ENCODE results near the gene SMAD3. TPM values are rescaled to one million over a fixed set of nuclear protein-coding genes. Genes with fewer than 3 reads are reported as not detected.

Gene SMAD3
- total and polyA plus RNA-seq, 4 donors, result 4.0 to 12.2 (median 5.5) TPM

DNA sequence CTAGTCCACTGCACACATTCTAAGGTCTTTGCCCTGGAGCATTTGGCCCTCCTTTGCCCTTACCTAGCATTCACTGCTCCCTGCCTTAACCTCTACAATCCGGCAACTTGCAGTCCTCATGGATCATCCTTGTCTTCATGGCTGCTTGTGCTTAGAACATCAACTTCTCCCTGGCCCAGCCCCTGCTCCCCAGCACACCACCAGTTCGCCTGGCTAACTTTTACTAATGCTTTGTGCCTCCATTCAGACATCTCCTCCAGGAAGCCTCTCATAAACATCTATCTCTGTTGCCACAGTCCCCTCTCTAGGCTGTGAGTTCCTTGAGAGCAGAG, 131.9 kb downstream of the SMAD3 start:
- no peak overlapping the region for H3K27ac ChIP-seq (ENCODE audit: low read depth in 1 of 2, low read length in 2 of 2)
- H3K9me3 ChIP-seq (ENCODE audit: control insufficient read depth in 4 of 4, low read length in 3 of 4), result no peaks in the 10 kb centered on the region
- 95% methylated on average over 2 of the region's 2 CpGs for WGBS
- H3K4me3 ChIP-seq (ENCODE audit: low read depth in 1 of 3, low read length in 3 of 3), result no peak overlapping the region
- no peak for DNase-seq (ENCODE audit: low spot score)
- no peaks in the 10 kb centered on the region for H3K4me1 ChIP-seq (ENCODE audit: control insufficient read depth in 4 of 4, insufficient read depth in 4 of 4, low read length in 3 of 4)
- H3K27me3 ChIP-seq (ENCODE audit: control insufficient read depth in 4 of 4, insufficient read depth in 4 of 4, low read length in 3 of 4), result no peaks in the 10 kb centered on the region
- TF ChIP-seq, protein P1, sequence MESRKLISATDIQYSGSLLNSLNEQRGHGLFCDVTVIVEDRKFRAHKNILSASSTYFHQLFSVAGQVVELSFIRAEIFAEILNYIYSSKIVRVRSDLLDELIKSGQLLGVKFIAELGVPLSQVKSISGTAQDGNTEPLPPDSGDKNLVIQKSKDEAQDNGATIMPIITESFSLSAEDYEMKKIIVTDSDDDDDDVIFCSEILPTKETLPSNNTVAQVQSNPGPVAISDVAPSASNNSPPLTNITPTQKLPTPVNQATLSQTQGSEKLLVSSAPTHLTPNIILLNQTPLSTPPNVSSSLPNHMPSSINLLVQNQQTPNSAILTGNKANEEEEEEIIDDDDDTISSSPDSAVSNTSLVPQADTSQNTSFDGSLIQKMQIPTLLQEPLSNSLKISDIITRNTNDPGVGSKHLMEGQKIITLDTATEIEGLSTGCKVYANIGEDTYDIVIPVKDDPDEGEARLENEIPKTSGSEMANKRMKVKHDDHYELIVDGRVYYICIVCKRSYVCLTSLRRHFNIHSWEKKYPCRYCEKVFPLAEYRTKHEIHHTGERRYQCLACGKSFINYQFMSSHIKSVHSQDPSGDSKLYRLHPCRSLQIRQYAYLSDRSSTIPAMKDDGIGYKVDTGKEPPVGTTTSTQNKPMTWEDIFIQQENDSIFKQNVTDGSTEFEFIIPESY (IDR thresholded peaks at IDR 0.05), result no peak
- TF ChIP-seq JUND (IDR thresholded peaks at IDR 0.05) (no peak), RXRA (IDR thresholded peaks at IDR 0.05) (no peak), FOXA1 (IDR thresholded peaks at IDR 0.05) (no peak), NR2F2 (IDR thresholded peaks at IDR 0.05) (no peak), EGR1 (IDR thresholded peaks at IDR 0.05; ENCODE audit: low read depth in 2 of 2) (no peak), GABPA (IDR thresholded peaks at IDR 0.05 in 1 of 2, conservative IDR thresholded peaks at IDR 0.05 in 1 of 2) (no peak), HNF4G (IDR thresholded peaks at IDR 0.05) (no peak), TAF1 (conservative IDR thresholded peaks at IDR 0.05) (no peak), HNF4A (conservative IDR thresholded peaks at IDR 0.05) (no peak), YY1 (IDR thresholded peaks at IDR 0.05) (no peak)
- TF ChIP-seq, protein P2, sequence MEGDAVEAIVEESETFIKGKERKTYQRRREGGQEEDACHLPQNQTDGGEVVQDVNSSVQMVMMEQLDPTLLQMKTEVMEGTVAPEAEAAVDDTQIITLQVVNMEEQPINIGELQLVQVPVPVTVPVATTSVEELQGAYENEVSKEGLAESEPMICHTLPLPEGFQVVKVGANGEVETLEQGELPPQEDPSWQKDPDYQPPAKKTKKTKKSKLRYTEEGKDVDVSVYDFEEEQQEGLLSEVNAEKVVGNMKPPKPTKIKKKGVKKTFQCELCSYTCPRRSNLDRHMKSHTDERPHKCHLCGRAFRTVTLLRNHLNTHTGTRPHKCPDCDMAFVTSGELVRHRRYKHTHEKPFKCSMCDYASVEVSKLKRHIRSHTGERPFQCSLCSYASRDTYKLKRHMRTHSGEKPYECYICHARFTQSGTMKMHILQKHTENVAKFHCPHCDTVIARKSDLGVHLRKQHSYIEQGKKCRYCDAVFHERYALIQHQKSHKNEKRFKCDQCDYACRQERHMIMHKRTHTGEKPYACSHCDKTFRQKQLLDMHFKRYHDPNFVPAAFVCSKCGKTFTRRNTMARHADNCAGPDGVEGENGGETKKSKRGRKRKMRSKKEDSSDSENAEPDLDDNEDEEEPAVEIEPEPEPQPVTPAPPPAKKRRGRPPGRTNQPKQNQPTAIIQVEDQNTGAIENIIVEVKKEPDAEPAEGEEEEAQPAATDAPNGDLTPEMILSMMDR (IDR thresholded peaks at IDR 0.05; ENCODE audit: low read depth, low read length, missing input control), result no peak
- TF ChIP-seq, protein P3, sequence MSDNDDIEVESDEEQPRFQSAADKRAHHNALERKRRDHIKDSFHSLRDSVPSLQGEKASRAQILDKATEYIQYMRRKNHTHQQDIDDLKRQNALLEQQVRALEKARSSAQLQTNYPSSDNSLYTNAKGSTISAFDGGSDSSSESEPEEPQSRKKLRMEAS (IDR thresholded peaks at IDR 0.05), result no peak
- H3K36me3 ChIP-seq (ENCODE audit: control insufficient read depth in 4 of 4, insufficient read depth in 3 of 4, low read depth in 1 of 4, low read length in 3 of 4), result peaks cover 1 to 13% (median 6%) of the 10 kb centered on the region in 4 donors
- H3K9ac ChIP-seq (ENCODE audit: low read depth in 1 of 2, low read length in 2 of 2), result no peak overlapping the region

DNA sequence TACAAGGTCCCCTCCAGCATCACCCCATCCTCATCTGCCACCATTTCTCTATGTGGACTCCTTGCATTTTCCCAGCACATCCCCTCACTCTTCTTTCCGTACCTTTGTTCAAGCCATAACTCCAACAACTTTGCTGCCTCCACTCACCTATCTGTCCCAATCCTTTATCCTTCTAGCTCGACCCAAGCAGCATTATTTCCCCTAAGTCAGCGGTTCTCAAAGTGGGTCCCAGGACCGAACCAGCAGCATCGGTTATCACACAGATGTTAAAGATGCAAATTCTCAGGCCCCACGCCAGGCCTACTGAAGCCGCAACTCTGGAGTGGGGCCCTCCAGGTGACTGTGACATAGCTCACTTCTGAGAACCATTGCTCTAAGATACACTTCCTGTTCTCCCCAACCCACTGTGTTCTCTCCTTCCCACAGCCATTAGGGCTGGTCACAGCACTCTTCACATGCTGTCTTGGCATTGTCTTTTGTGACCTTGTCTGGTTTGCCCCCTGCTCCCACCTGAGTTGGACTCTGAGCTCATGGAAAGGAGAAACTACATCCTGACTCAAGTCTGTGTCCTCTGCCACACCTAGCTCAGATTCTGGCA, 132.9 kb downstream of the SMAD3 start:
- Histone ChIP-seq H3K9ac (ENCODE audit: low read depth in 1 of 2, low read length in 2 of 2) (no peak overlapping the region), H3K36me3 (ENCODE audit: control insufficient read depth in 4 of 4, insufficient read depth in 3 of 4, low read depth in 1 of 4, low read length in 3 of 4) (peaks cover 2 to 11% (median 5%) of the 10 kb centered on the region in 4 donors), H3K4me1 (ENCODE audit: control insufficient read depth in 4 of 4, insufficient read depth in 4 of 4, low read length in 3 of 4) (no peaks in the 10 kb centered on the region), H3K27ac (ENCODE audit: low read depth in 1 of 2, low read length in 2 of 2) (no peak overlapping the region), H3K4me3 (ENCODE audit: low read depth in 1 of 3, low read length in 3 of 3) (no peak overlapping the region), H3K9me3 (ENCODE audit: control insufficient read depth in 4 of 4, low read length in 3 of 4) (no peaks in the 10 kb centered on the region), H3K27me3 (ENCODE audit: control insufficient read depth in 4 of 4, insufficient read depth in 4 of 4, low read length in 3 of 4) (no peaks in the 10 kb centered on the region)
- DNase-seq (ENCODE audit: low spot score), result no peak
- TF ChIP-seq FOXA1 (IDR thresholded peaks at IDR 0.05), result no peak
- TF ChIP-seq HNF4G (IDR thresholded peaks at IDR 0.05), result no peak
- no peak for TF ChIP-seq YY1 (IDR thresholded peaks at IDR 0.05)
- TF ChIP-seq, protein P2 (IDR thresholded peaks at IDR 0.05; ENCODE audit: low read depth, low read length, missing input control), result no peak
- TF ChIP-seq RAD21 (IDR thresholded peaks at IDR 0.05), result no peak
- no peak for TF ChIP-seq RXRA (IDR thresholded peaks at IDR 0.05)
- TF ChIP-seq, protein P4, sequence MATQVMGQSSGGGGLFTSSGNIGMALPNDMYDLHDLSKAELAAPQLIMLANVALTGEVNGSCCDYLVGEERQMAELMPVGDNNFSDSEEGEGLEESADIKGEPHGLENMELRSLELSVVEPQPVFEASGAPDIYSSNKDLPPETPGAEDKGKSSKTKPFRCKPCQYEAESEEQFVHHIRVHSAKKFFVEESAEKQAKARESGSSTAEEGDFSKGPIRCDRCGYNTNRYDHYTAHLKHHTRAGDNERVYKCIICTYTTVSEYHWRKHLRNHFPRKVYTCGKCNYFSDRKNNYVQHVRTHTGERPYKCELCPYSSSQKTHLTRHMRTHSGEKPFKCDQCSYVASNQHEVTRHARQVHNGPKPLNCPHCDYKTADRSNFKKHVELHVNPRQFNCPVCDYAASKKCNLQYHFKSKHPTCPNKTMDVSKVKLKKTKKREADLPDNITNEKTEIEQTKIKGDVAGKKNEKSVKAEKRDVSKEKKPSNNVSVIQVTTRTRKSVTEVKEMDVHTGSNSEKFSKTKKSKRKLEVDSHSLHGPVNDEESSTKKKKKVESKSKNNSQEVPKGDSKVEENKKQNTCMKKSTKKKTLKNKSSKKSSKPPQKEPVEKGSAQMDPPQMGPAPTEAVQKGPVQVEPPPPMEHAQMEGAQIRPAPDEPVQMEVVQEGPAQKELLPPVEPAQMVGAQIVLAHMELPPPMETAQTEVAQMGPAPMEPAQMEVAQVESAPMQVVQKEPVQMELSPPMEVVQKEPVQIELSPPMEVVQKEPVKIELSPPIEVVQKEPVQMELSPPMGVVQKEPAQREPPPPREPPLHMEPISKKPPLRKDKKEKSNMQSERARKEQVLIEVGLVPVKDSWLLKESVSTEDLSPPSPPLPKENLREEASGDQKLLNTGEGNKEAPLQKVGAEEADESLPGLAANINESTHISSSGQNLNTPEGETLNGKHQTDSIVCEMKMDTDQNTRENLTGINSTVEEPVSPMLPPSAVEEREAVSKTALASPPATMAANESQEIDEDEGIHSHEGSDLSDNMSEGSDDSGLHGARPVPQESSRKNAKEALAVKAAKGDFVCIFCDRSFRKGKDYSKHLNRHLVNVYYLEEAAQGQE (IDR thresholded peaks at IDR 0.05), result no peak
- WGBS, result 94% methylated on average over 7 of the region's 7 CpGs

Measured in liver (tissue), 9 donors.